Cardiac muscle cell (in vitro differentiated cells and primary cell): Measurements from ENCODE around the gene CDC42EP3. TPM values are rescaled to one million over a fixed set of nuclear protein-coding genes. Genes with fewer than 3 reads are reported as not detected.

ENCODE experiments used
- DNase-seq, 2 donors: peaks; one replicate each; pipeline versions ENCODE4 v3.0.0 to v3.0.0-alpha.2; 2010 to 2017; ENCODE audit warnings: low read depth in 1 of 2, low spot score in 1 of 2
- H3K27ac ChIP-seq: fragments of 200-600 bp; sonication (generic); 2 replicates; pipeline ENCODE4 v1.5.1; 2016
- H3K27me3 ChIP-seq: fragments of 200-600 bp; sonication (generic); 2 replicates; pipeline ENCODE4 v1.6.0; 2016; ENCODE audit warnings: control low read depth
- H3K36me3 ChIP-seq: fragments of 200-600 bp; sonication (generic); 2 replicates; pipeline ENCODE4 v1.5.1; 2016; ENCODE audit warnings: control low read depth
- H3K4me1 ChIP-seq: fragments of 200-600 bp; sonication (generic); 2 replicates; pipeline ENCODE4 v1.8.1; 2017; ENCODE audit warnings: low read depth, mild to moderate bottlenecking, mixed run types
- H3K4me3 ChIP-seq: fragments of 200-600 bp; sonication (generic); 2 replicates; pipeline ENCODE4 v1.5.1; 2016; ENCODE audit warnings: mild to moderate bottlenecking
- H3K9me3 ChIP-seq: fragments of 200-600 bp; sonication (generic); 2 replicates; pipeline ENCODE4 v1.5.1; 2017; ENCODE audit warnings: low read depth, mild to moderate bottlenecking, control low read depth
- polyA plus RNA-seq: library from polyadenylated mRNA; unstranded; fragments of >200 nt; fragmentation: Nextera tagmentation; extraction: Ambion mirVana; gene quantifications from 2 replicates; pipeline ENCODE4 v1.2.1, GENCODE V29; 2016
- total RNA-seq: library from RNA; depleted of rRNA; stranded (reverse); fragments of >200 nt; gene quantifications from 2 replicates; pipeline ENCODE4 v1.2.3, GENCODE V29; 2016
- TF ChIP-seq, protein P1 (sequence below): IDR thresholded peaks from 2 replicates; pipeline ENCODE4 v1.5.1; 2012; ENCODE audit warnings: low read depth, mild to moderate bottlenecking, low read length

Gene CDC42EP3
- total and polyA plus RNA-seq, 2 experiments from 2014 or later, result 36.2 to 56.7 TPM

DNA sequence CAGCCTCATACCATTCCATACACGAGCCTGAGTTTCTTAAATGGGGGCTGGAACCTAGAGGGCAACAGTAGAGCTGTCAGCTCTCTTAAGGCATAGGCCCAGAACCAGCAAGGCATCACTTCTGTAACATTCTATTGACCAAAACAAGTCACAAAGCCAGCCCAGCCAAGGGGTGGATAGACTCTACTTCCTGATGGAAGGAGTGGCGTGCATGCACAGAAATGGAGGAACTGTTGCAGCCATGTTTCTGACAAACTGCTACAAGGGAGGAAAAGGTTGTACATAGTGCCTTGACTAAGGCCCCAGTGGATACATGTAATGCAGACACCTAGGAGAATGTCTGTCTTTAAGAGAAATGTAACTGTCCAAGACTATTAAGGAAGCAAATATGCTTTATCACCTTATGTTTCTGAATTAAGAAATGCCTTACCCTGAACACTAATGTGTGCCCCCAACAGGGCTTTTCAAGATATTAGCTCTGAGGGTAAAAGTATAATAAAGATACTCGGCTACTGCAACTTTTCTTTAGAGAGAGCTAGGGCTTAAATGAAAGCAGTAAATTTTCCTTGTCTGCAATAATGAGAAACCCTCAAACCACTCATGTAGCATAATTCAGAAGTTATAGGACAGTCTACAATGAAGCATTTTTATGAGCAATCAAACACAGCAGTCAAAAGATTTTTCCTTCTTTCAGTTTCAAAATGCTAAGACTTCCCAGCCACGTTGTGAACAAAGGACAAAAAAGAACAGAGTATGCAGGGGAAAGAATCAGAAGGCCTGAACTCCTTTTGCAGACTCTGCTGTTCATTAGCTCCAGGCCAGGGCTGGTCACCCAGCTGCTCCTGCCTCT lies 35.1 kb upstream of the CDC42EP3 start:
- Histone ChIP-seq H3K27ac (no peak overlapping the region), H3K27me3 (no peaks in the 10 kb centered on the region), H3K4me1 (no peaks in the 10 kb centered on the region), H3K36me3 (no peaks in the 10 kb centered on the region), H3K4me3 (no peak overlapping the region), H3K9me3 (no peaks in the 10 kb centered on the region)
- no peak for DNase-seq
- TF ChIP-seq, protein P1, sequence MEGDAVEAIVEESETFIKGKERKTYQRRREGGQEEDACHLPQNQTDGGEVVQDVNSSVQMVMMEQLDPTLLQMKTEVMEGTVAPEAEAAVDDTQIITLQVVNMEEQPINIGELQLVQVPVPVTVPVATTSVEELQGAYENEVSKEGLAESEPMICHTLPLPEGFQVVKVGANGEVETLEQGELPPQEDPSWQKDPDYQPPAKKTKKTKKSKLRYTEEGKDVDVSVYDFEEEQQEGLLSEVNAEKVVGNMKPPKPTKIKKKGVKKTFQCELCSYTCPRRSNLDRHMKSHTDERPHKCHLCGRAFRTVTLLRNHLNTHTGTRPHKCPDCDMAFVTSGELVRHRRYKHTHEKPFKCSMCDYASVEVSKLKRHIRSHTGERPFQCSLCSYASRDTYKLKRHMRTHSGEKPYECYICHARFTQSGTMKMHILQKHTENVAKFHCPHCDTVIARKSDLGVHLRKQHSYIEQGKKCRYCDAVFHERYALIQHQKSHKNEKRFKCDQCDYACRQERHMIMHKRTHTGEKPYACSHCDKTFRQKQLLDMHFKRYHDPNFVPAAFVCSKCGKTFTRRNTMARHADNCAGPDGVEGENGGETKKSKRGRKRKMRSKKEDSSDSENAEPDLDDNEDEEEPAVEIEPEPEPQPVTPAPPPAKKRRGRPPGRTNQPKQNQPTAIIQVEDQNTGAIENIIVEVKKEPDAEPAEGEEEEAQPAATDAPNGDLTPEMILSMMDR, result no peak

DNA sequence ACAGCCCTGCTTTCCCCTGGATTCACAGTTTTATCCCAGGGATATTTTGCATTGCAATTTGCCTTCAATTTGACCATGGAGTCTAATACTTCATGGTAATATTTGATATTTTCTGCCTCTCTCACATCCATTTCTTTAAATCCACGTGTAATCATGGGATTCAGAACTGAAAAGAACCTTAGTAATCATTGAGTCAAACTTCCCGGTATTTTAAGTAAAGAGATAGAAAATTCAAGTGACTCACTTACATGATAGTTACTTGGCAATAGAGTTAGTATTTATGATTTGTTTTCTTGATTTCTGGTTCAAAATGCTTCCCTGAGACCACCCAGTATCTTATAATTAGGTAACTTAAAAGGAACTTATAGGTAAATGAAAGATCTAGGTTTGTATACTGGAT lies 33.7 kb upstream of the CDC42EP3 start:
- no peaks in the 10 kb centered on the region for H3K4me1 ChIP-seq
- no peaks in the 10 kb centered on the region for H3K9me3 ChIP-seq
- no peak overlapping the region for H3K4me3 ChIP-seq
- H3K27ac ChIP-seq, result no peak overlapping the region
- H3K27me3 ChIP-seq, result no peaks in the 10 kb centered on the region
- DNase-seq, result no peak
- TF ChIP-seq, protein P1, result no peak
- H3K36me3 ChIP-seq, result no peaks in the 10 kb centered on the region

GRCh38 chr2:37698931-37699481 lies 27.6 kb upstream of the CDC42EP3 start:
- peak in 1 of 2 donors; percentile 34 for DNase-seq
- Histone ChIP-seq H3K27me3 (no peaks in the 10 kb centered on the region), H3K4me3 (no peak overlapping the region), H3K9me3 (no peaks in the 10 kb centered on the region), H3K4me1 (no peaks in the 10 kb centered on the region), H3K27ac (no peak overlapping the region), H3K36me3 (no peaks in the 10 kb centered on the region)
- TF ChIP-seq, protein P1, result no peak

- H3K9me3 ChIP-seq, result no peaks in the 10 kb centered on the region
- H3K4me3 ChIP-seq, result no peak overlapping the region
- TF ChIP-seq, protein P1, result no peak
- no peaks in the 10 kb centered on the region for H3K36me3 ChIP-seq
- H3K4me1 ChIP-seq, result no peaks in the 10 kb centered on the region
- DNase-seq, result no peak
- H3K27me3 ChIP-seq, result no peaks in the 10 kb centered on the region
- H3K27ac ChIP-seq, result no peak overlapping the region
These were observed 23.9 kb upstream of the CDC42EP3 start for GRCh38 chr2:37695336-37695735.

GRCh38 chr2:37692711-37693110 lies 21.3 kb upstream of the CDC42EP3 start:
- TF ChIP-seq, protein P1, result no peak
- no peaks in the 10 kb centered on the region for H3K9me3 ChIP-seq

More at GRCh38 chr2:37692711-37693110, 21.3 kb upstream of the CDC42EP3 start:
- Histone ChIP-seq H3K4me3 (no peak overlapping the region), H3K27me3 (no peaks in the 10 kb centered on the region), H3K4me1 (peaks cover 5% of the 10 kb centered on the region), H3K36me3 (no peaks in the 10 kb centered on the region), H3K27ac (no peak overlapping the region)
- DNase-seq, result peak in 1 of 2 donors; percentile 60
